NCI-H748 (cell line): Measurements from ENCODE around the gene PPP2R3B.
"Not testable (repeated sequence)": the region's sequence is repeated elsewhere in the genome, so short reads cannot be mapped to it uniquely, and the experiment has no call there.

ENCODE experiments used
- DNase-seq: peaks from one replicate; lab custom pipeline; 2025; ENCODE audit not compliant: unreplicated experiment; lab: John Stamatoyannopoulos, UW

The PPP2R3B gene

DNA sequence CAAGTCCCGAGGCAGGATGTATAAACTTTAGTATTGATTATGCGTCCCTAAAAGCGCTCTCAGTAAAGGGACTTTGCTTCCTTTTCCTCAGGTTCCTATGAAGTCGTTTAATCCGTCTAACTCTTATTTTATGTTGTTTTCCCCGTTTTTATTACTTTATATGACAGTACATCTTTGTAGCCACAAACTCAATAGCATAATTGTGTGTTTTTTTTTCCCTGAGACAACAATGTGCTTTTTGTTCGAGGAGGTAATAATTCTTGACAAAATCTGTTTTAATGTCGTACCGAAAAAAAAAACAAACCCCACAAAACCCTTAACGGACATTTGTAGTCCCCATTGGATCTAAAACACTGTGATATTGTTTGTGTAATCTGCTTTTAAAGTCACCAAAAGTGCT is 17.9 kb upstream of the PPP2R3B start:
- no peak for DNase-seq

- DNase-seq = no peak
These were observed 16.1 kb upstream of the PPP2R3B start for GRCh38 chrX:402857-403256.

DNA sequence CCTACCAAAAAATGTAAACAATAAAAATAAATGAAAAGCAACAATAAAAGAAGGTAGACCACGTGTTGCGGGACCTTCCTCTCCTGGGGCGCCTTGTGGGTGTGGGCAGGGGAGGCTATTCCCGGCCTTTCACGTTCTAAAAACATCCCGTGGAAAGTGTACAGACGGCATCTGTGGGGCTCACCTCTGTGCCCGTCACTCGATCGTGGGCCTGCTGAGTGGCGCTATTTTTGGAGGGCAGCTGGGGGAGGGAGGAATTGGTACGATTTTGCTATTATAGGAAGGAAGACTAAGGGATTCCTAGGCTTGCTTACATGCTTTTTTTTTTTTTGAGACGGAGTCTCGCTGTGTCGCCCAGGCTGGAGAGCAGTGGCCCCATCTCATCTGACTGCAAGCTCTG is 13.6 kb upstream of the PPP2R3B start:
- DNase-seq = no peak

DNA sequence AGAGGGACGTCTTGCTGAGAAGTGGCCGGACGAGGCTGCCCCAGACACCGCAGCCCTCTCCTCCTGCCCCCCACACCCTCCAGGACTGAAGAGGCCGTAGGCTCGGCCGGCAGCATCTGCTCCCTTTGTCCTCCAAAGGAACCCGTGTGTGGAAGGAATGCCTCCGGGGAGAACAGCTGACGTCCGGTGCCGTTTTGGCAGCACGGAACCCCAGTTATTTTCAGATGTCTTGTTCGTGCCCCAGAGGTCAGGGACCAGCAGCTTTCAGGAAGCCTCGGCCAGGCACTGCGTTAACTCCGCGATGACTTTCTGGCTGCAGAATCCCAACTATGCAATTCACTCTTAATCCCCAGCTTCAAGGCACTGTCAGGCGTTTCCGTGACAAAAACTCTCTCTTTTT is 10.9 kb upstream of the PPP2R3B start:
- DNase-seq = no peak

GRCh38 chrX:394830-395229 is 8.1 kb upstream of the PPP2R3B start:
- no peak for DNase-seq

DNA sequence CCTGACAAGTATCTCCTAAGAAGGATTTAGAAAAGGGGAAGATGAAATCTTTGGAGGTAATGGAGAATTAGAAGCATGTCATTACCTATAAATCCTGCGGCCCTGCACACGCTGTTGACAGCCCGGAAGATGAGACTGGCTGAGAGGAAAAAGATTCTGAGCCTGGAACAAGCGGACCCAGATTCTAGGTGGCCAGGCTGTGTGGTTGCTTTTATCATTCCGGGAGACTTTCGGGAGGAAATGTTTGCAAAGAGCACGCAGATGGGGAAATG is 5.8 kb upstream of the PPP2R3B start:
- DNase-seq = no peak

DNA sequence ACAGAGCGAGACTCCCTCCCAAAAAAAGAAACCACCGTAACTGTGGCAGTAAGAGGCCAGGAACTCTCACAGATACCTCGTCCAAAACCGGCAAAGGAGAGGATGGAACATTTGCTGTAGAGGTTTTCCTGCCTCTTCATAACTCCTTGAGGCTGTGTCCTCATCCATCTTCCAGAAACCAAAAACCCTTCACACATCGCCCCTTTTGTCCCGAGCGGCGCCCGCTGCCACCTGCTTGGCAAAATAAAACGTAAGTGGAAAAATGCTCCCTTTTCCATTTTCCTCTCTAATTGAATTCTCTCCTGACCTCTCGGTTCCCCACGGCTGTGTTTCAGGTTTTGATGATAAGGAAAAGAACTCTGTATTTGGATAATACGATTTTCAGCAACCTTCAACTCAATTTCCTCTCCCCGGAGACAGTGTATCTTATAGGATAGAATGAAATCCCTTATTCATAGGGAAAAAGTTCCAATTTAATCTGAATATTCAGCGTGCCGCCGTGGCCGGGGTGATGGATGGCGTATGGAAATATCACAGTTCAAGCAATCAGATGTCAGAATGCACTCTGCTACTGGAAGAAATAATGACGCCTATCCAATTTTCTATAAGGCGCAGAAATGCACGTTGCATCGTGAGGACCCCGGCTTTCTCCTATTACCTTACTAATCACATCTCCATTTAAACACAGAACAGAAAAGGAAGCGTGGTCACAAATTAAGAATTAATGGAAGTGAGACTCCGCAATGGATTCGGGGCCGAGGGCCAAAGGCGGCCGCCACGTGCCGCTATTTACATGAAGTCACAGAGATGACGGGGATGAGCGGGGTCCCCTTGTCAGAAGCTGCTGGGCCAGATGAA is 5.2 kb upstream of the PPP2R3B start:
- no peak for DNase-seq

DNA sequence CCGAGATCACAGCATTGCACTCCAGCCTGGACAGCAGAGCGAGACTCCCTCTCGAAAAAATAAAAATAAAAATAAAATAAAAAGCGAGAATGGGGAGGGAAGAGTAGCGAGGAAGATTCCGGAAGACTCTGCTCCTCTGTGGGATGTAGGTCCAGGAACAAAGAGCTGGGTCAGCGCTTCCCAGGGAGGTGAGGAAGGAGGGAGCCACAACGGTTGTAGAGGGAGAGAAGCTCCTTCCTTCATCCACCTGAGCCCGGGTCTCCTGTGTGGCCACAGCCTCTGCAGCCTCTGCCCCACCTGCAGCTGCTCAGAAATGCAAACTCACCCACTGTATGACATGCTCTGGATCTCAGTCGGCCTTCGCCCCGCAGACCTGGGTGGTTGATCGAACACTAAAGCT is 3.8 kb upstream of the PPP2R3B start:
- no peak for DNase-seq

DNA sequence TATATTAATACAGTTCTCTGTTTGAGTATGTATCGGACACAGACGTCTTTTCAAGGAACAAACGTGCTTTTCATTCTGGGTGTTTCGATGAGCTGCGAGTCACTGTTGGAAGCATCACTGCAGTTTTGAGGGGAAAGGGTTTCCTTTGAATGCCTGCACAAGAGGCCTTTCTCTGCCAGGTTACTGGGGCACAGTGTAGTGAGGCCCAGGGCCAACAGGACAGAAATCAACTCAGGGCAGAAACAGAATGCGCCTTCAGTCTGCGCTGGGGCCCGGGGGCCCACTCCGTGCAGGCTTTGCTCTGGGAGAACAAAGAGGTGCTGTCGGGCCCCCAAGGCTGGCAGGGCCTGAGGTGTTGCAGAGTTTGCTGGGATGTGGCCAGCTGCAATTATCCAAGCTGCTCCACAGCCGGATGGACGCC is 2.3 kb upstream of the PPP2R3B start:
- no peak for DNase-seq

GRCh38 chrX:387729-388128 is 1.0 kb upstream of the PPP2R3B start:
- DNase-seq = no peak

DNA sequence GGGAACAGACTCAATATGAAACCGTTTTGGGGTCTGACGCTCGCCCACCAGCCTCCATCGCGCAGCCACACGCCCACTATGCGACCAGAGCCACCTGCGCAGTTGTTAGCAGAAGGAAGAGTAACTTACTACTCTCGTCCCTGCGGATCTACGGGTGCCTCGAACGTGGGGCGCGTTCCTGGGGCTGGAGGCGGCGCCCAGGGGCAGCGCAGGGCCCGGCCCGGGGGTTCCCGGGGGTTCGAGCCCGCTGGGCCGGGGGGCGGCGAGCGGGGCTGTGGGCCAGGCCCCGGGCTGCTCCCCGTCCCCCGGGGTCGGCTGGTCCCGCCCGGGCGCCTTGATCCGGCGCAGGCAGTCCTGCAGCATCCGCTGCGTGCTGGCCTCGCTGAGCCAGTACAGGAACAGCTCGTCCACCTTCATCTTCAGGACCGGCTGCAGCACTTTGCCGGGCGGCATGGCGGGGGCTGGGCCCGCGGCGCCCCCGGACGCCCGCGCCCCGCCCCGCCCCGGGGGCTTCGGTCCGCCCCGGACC is 404 bp downstream of the PPP2R3B start:
- DNase-seq = no peak

GRCh38 chrX:385736-386135 is 971 bp downstream of the PPP2R3B start:
- DNase-seq = not testable (repeated sequence)

GRCh38 chrX:384861-385260 is 1.8 kb downstream of the PPP2R3B start:
- DNase-seq = no peak

GRCh38 chrX:378443-378842 is 8.3 kb downstream of the PPP2R3B start:
- DNase-seq = no peak

DNA sequence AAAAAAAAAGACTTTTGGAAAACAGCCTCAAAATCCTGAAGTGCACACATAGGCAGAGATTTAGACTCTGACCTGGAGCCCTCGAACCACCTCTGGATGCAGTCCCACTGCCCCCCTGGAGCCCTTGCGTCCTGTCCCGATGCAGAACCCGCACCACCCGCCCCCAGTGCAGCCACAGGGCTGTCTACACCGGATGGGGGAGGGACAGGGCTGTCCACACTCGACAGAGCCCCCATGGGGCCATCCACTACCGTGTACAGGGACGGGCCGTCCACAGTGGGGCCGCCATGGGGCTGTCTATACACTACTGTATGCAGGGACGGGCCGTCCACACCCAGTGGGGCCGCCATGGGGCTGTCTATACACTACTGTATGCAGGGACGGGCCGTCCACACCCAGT is 10.5 kb downstream of the PPP2R3B start:
- DNase-seq = not testable (repeated sequence)

GRCh38 chrX:375181-376036 is 11.3 kb downstream of the PPP2R3B start:
- no peak for DNase-seq

- DNase-seq = no peak
These were observed 12.1 kb downstream of the PPP2R3B start for GRCh38 chrX:374596-374995.

DNA sequence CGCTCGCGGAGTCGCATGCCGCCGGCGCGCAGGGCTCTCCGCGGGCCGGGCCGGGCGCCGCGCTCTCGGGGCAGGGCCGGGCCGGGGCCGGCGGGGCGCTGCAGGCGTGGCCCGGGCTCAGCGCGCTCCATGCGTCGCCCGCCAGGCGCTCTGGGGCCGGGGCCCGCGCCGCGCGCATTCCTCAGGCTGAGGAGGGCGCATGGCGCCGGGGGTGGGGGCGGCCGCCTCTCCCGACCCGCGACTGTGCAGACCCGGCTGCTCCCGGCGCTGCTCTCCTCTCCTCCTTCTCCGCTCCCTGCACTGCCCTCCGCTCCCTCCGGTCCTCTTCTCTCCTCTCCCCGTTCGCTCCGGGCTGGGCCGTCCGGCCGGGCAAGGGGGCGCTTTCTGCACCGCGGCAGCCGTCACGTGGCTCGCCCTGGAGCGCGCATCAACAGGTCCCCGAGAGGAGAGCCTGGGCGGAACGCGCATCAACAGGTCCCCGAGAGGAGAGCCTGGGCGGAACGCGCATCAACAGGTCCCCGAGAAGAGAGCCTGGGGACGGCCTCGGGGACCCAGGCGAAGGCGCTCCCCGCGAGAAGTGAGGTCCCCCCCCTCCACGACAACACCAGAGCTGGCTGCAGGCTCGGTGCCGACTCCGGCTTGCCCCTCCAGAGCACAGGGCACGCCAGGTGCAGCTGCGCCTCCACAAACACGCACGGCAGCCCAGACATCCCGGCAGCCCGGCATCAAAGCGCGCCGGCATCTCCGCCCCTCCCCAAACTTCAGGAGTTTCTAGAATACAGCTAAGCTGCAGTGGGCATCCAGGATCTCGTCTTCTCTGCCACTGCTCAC is 12.9 kb downstream of the PPP2R3B start:
- DNase-seq = no peak

DNA sequence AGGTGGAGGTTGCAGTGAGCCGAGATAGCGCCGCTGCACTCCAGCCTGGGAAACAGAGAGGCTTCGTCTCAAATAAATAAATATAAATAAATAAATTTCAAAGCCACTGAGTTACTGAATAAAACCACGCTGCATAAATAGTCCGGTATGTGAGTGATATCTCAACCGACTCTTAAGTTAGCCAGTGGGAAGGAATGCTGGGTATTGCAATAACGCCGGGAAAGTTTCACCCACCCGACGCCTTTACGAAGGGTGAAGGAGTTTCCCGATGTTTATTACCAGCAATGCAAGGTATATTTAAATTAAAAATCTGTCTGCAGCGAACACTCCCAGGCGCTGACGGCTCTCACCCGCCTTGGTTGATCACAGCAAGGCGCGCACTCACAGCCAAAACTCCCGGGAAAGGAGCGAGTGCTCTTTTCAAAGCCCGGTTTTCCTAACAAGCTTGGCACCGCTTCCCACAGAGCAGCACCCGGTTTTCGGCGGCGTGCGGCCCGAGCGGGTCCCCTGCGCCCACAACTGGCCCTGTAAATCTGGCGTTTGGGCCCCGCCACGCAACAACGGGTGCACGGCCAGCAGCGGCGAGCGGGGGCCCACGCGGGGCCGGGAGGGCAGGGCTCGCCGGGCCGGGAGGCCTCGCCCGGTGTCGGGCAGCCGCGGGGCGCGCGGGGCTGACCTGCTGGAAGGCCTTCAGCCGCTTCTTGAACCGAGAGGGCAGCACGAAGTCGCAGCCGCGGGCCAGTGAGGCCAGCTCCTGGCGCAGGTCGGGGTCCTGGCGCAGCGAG is 13.7 kb downstream of the PPP2R3B start:
- no peak for DNase-seq

DNA sequence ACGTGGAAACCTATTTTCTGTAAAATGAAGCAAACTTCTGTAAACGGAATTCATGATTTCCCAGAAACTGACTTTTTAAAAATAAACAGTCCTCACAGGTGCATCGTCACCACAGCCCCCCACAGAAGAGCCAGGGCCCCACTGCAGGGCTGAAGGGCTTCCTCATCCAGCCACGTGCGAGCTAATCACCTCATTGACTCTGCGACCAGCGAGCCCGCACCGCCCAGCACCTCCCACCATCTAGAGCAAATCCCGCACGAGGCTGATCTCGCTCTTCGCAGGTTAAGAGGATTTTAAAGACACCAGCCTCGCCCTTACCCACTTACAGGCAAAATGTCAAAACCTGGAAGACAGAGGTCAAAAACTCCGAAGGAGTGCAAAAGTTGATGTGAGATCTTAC is 14.8 kb downstream of the PPP2R3B start:
- no peak for DNase-seq
